HG03457 (cell line): ENCODE results near the gene HTR7.
"Not testable (repeated sequence)": the region's sequence is repeated elsewhere in the genome, so short reads cannot be mapped to it uniquely, and the experiment has no call there.

Experiments
- ATAC-seq: cut with Tn5 transposase; IDR thresholded peaks from one replicate; pipeline ENCODE4 v1.9.1; 2021; ENCODE audit warnings: moderate number of reproducible peaks; ENCODE audit not compliant: unreplicated experiment

HTR7 gene

GRCh38 chr10:90859321-90859751, 1.5 kb upstream of the HTR7 start:
- no peak for ATAC-seq

- no peak for ATAC-seq
These were observed 676 bp upstream of the HTR7 start for GRCh38 chr10:90858461-90858968.

- ATAC-seq: no peak
These were observed 740 bp downstream of the HTR7 start for GRCh38 chr10:90856964-90857634.

GRCh38 chr10:90856261-90856660, 1.6 kb downstream of the HTR7 start:
- ATAC-seq: no peak

GRCh38 chr10:90855126-90855525, 2.7 kb downstream of the HTR7 start:
- ATAC-seq: no peak

- no peak for ATAC-seq
These were observed 7.7 kb downstream of the HTR7 start for GRCh38 chr10:90849956-90850749.

GRCh38 chr10:90847436-90847835, 10.4 kb downstream of the HTR7 start:
- ATAC-seq: no peak

- no peak for ATAC-seq
These were observed 11.1 kb downstream of the HTR7 start for GRCh38 chr10:90846746-90847145.

- no peak for ATAC-seq
These were observed 12.1 kb downstream of the HTR7 start for GRCh38 chr10:90845726-90846125.

- ATAC-seq: no peak
These were observed 15.1 kb downstream of the HTR7 start for GRCh38 chr10:90842725-90843124.

- ATAC-seq: no peak
These were observed 20.4 kb downstream of the HTR7 start for GRCh38 chr10:90837486-90837885.

GRCh38 chr10:90834326-90834725, 23.5 kb downstream of the HTR7 start:
- no peak for ATAC-seq

GRCh38 chr10:90832111-90832510, 25.7 kb downstream of the HTR7 start:
- ATAC-seq: no peak

GRCh38 chr10:90822508-90822907, 35.3 kb downstream of the HTR7 start:
- no peak for ATAC-seq

- not testable (repeated sequence) for ATAC-seq
These were observed 36.0 kb downstream of the HTR7 start for GRCh38 chr10:90821864-90822263.

- ATAC-seq: no peak
These were observed 37.9 kb downstream of the HTR7 start for GRCh38 chr10:90819911-90820310.

- no peak for ATAC-seq
These were observed 39.1 kb downstream of the HTR7 start for GRCh38 chr10:90818736-90819135.

- no peak for ATAC-seq
These were observed 40.5 kb downstream of the HTR7 start for GRCh38 chr10:90817128-90817889.

GRCh38 chr10:90816466-90816865, 41.4 kb downstream of the HTR7 start:
- no peak for ATAC-seq

GRCh38 chr10:90813594-90814365, 44.1 kb downstream of the HTR7 start:
- no peak for ATAC-seq

- not testable (repeated sequence) for ATAC-seq
These were observed 50.7 kb downstream of the HTR7 start for GRCh38 chr10:90807106-90807505.
